ENCODE measurements around the gene FAF1.

Gene FAF1

DNA sequence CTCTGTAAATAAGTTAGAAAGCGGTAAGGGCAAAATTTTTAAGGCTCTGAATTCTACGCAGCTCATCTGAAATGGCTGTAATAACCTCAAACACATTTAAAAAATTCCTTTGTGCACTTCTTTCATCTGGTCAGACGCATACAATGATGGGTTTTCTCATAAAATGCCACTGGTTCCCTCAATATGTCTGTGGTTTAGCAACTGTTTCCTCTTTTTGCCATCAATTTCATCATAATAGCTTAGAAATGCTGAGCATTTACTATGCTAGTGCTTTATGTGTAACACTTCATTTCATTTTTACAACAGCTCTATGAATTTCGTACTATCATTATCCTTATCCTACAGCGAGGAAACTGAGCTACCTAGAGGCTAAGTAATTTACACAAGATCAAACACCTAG, 501.6 kb downstream of the FAF1 start:
- H3K4me1 ChIP-seq (ENCODE audit: insufficient read depth, low read length) = no peaks in the 10 kb centered on the region
- no peaks in the 10 kb centered on the region for H3K36me3 ChIP-seq (ENCODE audit: insufficient read depth, low read depth, low read length)
- no peak overlapping the region for H3K27ac ChIP-seq (ENCODE audit: low read length)
- no peak overlapping the region for H3K9ac ChIP-seq (ENCODE audit: low read depth, low read length)
- no peaks in the 10 kb centered on the region for H3K9me3 ChIP-seq (ENCODE audit: insufficient read depth, low read depth, low read length)
- no peaks in the 10 kb centered on the region for H3K27me3 ChIP-seq (ENCODE audit: insufficient read depth, low read length)
- no peak overlapping the region for H3K4me3 ChIP-seq (ENCODE audit: low read length)

GRCh38 chr1:50454911-50455310, 505.2 kb downstream of the FAF1 start:
- Histone ChIP-seq H3K36me3 (ENCODE audit: insufficient read depth, low read depth, low read length) (no peaks in the 10 kb centered on the region), H3K27me3 (ENCODE audit: insufficient read depth, low read length) (no peaks in the 10 kb centered on the region), H3K9ac (ENCODE audit: low read depth, low read length) (no peak overlapping the region), H3K27ac (ENCODE audit: low read length) (no peak overlapping the region), H3K4me1 (ENCODE audit: insufficient read depth, low read length) (0 out of 2 replicates have a peak, but pooled peaks cover 4% of the 10 kb centered on the region), H3K9me3 (ENCODE audit: insufficient read depth, low read depth, low read length) (no peaks in the 10 kb centered on the region), H3K4me3 (ENCODE audit: low read length) (no peak overlapping the region)

DNA sequence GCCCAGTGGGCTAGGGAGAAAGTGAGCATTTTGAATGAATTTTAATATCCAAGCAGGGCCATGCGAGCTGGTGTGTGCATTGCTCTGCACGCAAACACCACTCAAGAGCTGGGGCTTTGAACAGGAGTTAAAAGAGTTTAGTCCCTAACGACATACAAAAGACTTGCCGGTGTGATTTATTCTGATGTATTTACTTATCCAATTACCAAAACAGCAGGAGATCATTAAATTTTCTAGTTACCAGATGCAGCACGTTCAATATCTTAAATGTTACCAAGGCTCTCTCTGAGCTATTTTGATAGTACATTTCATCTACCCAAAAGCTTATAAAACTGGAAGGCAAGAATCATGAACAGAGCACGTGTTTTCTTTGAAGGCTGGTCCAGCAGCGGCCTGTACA, 506.8 kb downstream of the FAF1 start:
- Histone ChIP-seq H3K27ac (ENCODE audit: low read length) (no peak overlapping the region), H3K27me3 (ENCODE audit: insufficient read depth, low read length) (no peaks in the 10 kb centered on the region), H3K36me3 (ENCODE audit: insufficient read depth, low read depth, low read length) (no peaks in the 10 kb centered on the region), H3K4me1 (ENCODE audit: insufficient read depth, low read length) (0 out of 2 replicates have a peak, but pooled peaks cover 4% of the 10 kb centered on the region), H3K4me3 (ENCODE audit: low read length) (no peak overlapping the region), H3K9me3 (ENCODE audit: insufficient read depth, low read depth, low read length) (no peaks in the 10 kb centered on the region), H3K9ac (ENCODE audit: low read depth, low read length) (no peak overlapping the region)

- no peak overlapping the region for H3K9ac ChIP-seq (ENCODE audit: low read depth, low read length)
- H3K36me3 ChIP-seq (ENCODE audit: insufficient read depth, low read depth, low read length) = no peaks in the 10 kb centered on the region
- no peak overlapping the region for H3K27ac ChIP-seq (ENCODE audit: low read length)
- H3K27me3 ChIP-seq (ENCODE audit: insufficient read depth, low read length) = no peaks in the 10 kb centered on the region
- no peak overlapping the region for H3K4me3 ChIP-seq (ENCODE audit: low read length)
- H3K4me1 ChIP-seq (ENCODE audit: insufficient read depth, low read length) = 0 out of 2 replicates have a peak, but pooled peaks cover 4% of the 10 kb centered on the region
- no peaks in the 10 kb centered on the region for H3K9me3 ChIP-seq (ENCODE audit: insufficient read depth, low read depth, low read length)
These were observed 507.4 kb downstream of the FAF1 start for GRCh38 chr1:50452700-50453099.

GRCh38 chr1:50450861-50451653, 509.0 kb downstream of the FAF1 start:
- Histone ChIP-seq H3K27me3 (ENCODE audit: insufficient read depth, low read length) (no peaks in the 10 kb centered on the region), H3K4me1 (ENCODE audit: insufficient read depth, low read length) (0 out of 2 replicates have a peak, but pooled peaks cover 4% of the 10 kb centered on the region), H3K9ac (ENCODE audit: low read depth, low read length) (no peak overlapping the region), H3K9me3 (ENCODE audit: insufficient read depth, low read depth, low read length) (no peaks in the 10 kb centered on the region), H3K27ac (ENCODE audit: low read length) (no peak overlapping the region), H3K4me3 (ENCODE audit: low read length) (no peak overlapping the region), H3K36me3 (ENCODE audit: insufficient read depth, low read depth, low read length) (no peaks in the 10 kb centered on the region)

- Histone ChIP-seq H3K4me3 (ENCODE audit: low read length) (no peak overlapping the region), H3K9ac (ENCODE audit: low read depth, low read length) (no peak overlapping the region), H3K36me3 (ENCODE audit: insufficient read depth, low read depth, low read length) (no peaks in the 10 kb centered on the region), H3K27me3 (ENCODE audit: insufficient read depth, low read length) (no peaks in the 10 kb centered on the region), H3K9me3 (ENCODE audit: insufficient read depth, low read depth, low read length) (no peaks in the 10 kb centered on the region), H3K4me1 (ENCODE audit: insufficient read depth, low read length) (0 out of 2 replicates have a peak, but pooled peaks cover 4% of the 10 kb centered on the region), H3K27ac (ENCODE audit: low read length) (no peak overlapping the region)
These were observed 512.1 kb downstream of the FAF1 start for GRCh38 chr1:50447961-50448360.

- H3K27ac ChIP-seq (ENCODE audit: low read length) = no peak overlapping the region
- H3K36me3 ChIP-seq (ENCODE audit: insufficient read depth, low read depth, low read length) = peaks cover 10% of the 10 kb centered on the region; the same call in 1 of the 2 replicates
- H3K9ac ChIP-seq (ENCODE audit: low read depth, low read length) = no peak overlapping the region
- no peak overlapping the region for H3K4me3 ChIP-seq (ENCODE audit: low read length)
- no peaks in the 10 kb centered on the region for H3K9me3 ChIP-seq (ENCODE audit: insufficient read depth, low read depth, low read length)
- H3K4me1 ChIP-seq (ENCODE audit: insufficient read depth, low read length) = no peaks in the 10 kb centered on the region
- H3K27me3 ChIP-seq (ENCODE audit: insufficient read depth, low read length) = no peaks in the 10 kb centered on the region
These were observed 518.9 kb downstream of the FAF1 start for GRCh38 chr1:50441183-50441582.

DNA sequence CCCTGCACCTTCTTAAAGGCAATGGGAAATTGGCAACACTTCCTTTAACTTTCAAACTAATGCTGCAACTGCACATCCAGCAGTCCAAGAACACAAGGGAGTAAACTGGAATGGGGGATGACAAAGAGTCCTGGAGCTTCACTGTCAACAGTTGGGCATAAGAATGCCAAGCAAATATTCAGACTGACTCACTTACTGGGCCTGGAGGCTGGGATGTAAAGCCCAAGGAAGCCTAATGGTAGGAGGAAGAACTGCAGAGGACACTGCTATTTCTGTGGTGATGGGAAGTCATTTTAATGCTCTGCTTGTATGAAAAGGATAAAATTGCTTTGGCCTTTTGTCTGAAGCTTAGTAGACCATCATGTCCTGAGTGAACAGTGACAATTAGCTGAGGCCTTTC, 521.1 kb downstream of the FAF1 start:
- peaks cover 16% of the 10 kb centered on the region for H3K27me3 ChIP-seq (ENCODE audit: insufficient read depth, low read length)
- no peak overlapping the region for H3K9ac ChIP-seq (ENCODE audit: low read depth, low read length)
- no peak overlapping the region for H3K27ac ChIP-seq (ENCODE audit: low read length)
- no peak overlapping the region for H3K4me3 ChIP-seq (ENCODE audit: low read length)
- no peaks in the 10 kb centered on the region for H3K4me1 ChIP-seq (ENCODE audit: insufficient read depth, low read length)
- no peaks in the 10 kb centered on the region for H3K9me3 ChIP-seq (ENCODE audit: insufficient read depth, low read depth, low read length)
- peaks cover 10% of the 10 kb centered on the region; the same call in 1 of the 2 replicates for H3K36me3 ChIP-seq (ENCODE audit: insufficient read depth, low read depth, low read length)

GRCh38 chr1:50436489-50436888, 523.6 kb downstream of the FAF1 start:
- Histone ChIP-seq H3K36me3 (ENCODE audit: insufficient read depth, low read depth, low read length) (peaks cover 10% of the 10 kb centered on the region; the same call in 1 of the 2 replicates), H3K27ac (ENCODE audit: low read length) (no peak overlapping the region)

GRCh38 chr1:50430010-50430405, 530.1 kb downstream of the FAF1 start:
- H3K9me3 ChIP-seq (ENCODE audit: insufficient read depth, low read depth, low read length) = peaks cover 6% of the 10 kb centered on the region; the same call in 1 of the 2 replicates
- H3K27ac ChIP-seq (ENCODE audit: low read length) = no peak overlapping the region
- H3K9ac ChIP-seq (ENCODE audit: low read depth, low read length) = no peak overlapping the region
- peaks cover 3% of the 10 kb centered on the region; the same call in 1 of the 2 replicates for H3K4me1 ChIP-seq (ENCODE audit: insufficient read depth, low read length)
- no peaks in the 10 kb centered on the region for H3K36me3 ChIP-seq (ENCODE audit: insufficient read depth, low read depth, low read length)
- H3K4me3 ChIP-seq (ENCODE audit: low read length) = peak overlapping the region; percentile 60
- H3K27me3 ChIP-seq (ENCODE audit: insufficient read depth, low read length) = peaks cover 100% of the 10 kb centered on the region

More at GRCh38 chr1:50436489-50436888, 523.6 kb downstream of the FAF1 start:
- Histone ChIP-seq H3K4me3 (ENCODE audit: low read length) (no peak overlapping the region), H3K27me3 (ENCODE audit: insufficient read depth, low read length) (peaks cover 40% of the 10 kb centered on the region), H3K4me1 (ENCODE audit: insufficient read depth, low read length) (no peaks in the 10 kb centered on the region), H3K9ac (ENCODE audit: low read depth, low read length) (no peak overlapping the region), H3K9me3 (ENCODE audit: insufficient read depth, low read depth, low read length) (no peaks in the 10 kb centered on the region)

DNA sequence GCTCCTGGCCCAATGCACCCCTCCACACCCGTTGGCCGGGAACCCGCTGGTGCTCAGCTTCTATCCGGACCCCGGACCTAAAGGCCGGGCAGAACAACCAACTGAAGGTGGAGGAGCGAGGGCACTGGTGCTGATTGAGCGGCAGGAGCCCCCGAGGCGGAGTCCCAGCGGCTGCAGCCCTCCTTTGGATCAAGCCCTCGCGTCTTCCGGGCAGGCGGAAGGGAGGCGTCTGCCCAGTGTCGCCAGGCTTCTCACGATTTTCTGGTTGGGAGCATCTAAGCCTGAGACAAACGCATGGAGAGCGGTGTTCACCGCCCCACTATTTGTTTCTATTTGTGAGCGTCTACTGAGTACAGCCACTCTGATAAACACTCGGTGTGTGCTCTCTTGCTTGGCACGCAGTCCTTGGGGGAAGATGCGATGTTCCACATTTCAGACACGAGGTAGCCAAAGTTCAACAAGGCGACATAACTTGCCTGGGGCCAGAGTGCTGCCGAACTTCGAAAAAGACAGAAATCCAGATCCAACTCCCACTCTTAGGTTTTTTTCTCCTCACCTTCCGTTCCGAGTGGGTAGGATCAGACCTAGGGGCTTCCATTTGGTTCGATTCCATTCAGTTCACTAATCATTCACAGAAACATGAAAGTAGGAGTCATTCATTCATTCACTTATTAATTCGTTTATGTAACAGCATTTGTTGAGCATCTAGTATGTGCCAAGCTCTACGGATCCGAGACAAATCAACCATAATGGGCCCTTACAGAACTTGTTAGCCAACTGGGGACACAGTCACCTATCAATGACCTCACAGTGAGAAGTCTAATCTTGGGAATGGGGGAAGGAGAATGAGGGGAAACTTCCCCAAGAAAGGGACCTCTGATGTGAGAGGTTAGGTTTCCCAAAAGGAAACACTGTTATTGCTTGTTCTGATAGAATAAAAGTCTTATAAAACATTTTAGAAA, 532.0 kb downstream of the FAF1 start:
- H3K4me3 ChIP-seq (ENCODE audit: low read length) = no peak overlapping the region
- H3K36me3 ChIP-seq (ENCODE audit: insufficient read depth, low read depth, low read length) = no peaks in the 10 kb centered on the region
- H3K9me3 ChIP-seq (ENCODE audit: insufficient read depth, low read depth, low read length) = peaks cover 12% of the 10 kb centered on the region; the same call in 1 of the 2 replicates
- H3K4me1 ChIP-seq (ENCODE audit: insufficient read depth, low read length) = peaks cover 3% of the 10 kb centered on the region; the same call in 1 of the 2 replicates
- no peak overlapping the region for H3K9ac ChIP-seq (ENCODE audit: low read depth, low read length)
- peaks cover 100% of the 10 kb centered on the region for H3K27me3 ChIP-seq (ENCODE audit: insufficient read depth, low read length)
- H3K27ac ChIP-seq (ENCODE audit: low read length) = no peak overlapping the region

All from iPS-20b (cell line).